HS-27A (cell line): ENCODE data around the gene ADAMTS9.
"Not testable (repeated sequence)": the region's sequence is repeated elsewhere in the genome, so short reads cannot be mapped to it uniquely, and the experiment has no call there.

Source experiments
- DNase-seq: peaks from one replicate; pipeline ENCODE4 v3.0.0-alpha.2; 2012; ENCODE audit warnings: low read depth, missing footprints

ADAMTS9 gene

GRCh38 chr3:64575211-64575844 is 112.5 kb downstream of the ADAMTS9 start:
- no peak for DNase-seq

GRCh38 chr3:64574194-64574593 is 113.6 kb downstream of the ADAMTS9 start:
- no peak for DNase-seq

- DNase-seq: no peak
Measured at GRCh38 chr3:64571982-64572381, 115.8 kb downstream of the ADAMTS9 start.

- no peak for DNase-seq
Measured at GRCh38 chr3:64568895-64569517, 118.8 kb downstream of the ADAMTS9 start.

GRCh38 chr3:64566859-64567258 is 120.9 kb downstream of the ADAMTS9 start:
- no peak for DNase-seq

GRCh38 chr3:64563751-64564150 is 124.0 kb downstream of the ADAMTS9 start:
- no peak for DNase-seq

GRCh38 chr3:64561868-64562267 is 125.9 kb downstream of the ADAMTS9 start:
- DNase-seq: no peak

GRCh38 chr3:64561325-64561843 is 126.4 kb downstream of the ADAMTS9 start:
- no peak for DNase-seq

- no peak for DNase-seq
Measured at GRCh38 chr3:64560791-64561190, 127.0 kb downstream of the ADAMTS9 start.

GRCh38 chr3:64559588-64559987 is 128.2 kb downstream of the ADAMTS9 start:
- DNase-seq: no peak

- DNase-seq: no peak
Measured at GRCh38 chr3:64556046-64556445, 131.8 kb downstream of the ADAMTS9 start.

- no peak for DNase-seq
Measured at GRCh38 chr3:64555351-64555750, 132.4 kb downstream of the ADAMTS9 start.

- DNase-seq: no peak
Measured at GRCh38 chr3:64554096-64554920, 133.5 kb downstream of the ADAMTS9 start.

GRCh38 chr3:64552966-64553365 is 134.8 kb downstream of the ADAMTS9 start:
- no peak for DNase-seq

GRCh38 chr3:64552160-64552559 is 135.6 kb downstream of the ADAMTS9 start:
- DNase-seq: no peak

GRCh38 chr3:64551697-64552096 is 136.1 kb downstream of the ADAMTS9 start:
- DNase-seq: no peak

GRCh38 chr3:64550745-64551144 is 137.1 kb downstream of the ADAMTS9 start:
- no peak for DNase-seq

- DNase-seq: no peak
Measured at GRCh38 chr3:64549869-64550268, 137.9 kb downstream of the ADAMTS9 start.

GRCh38 chr3:64548200-64548889 is 139.5 kb downstream of the ADAMTS9 start:
- no peak for DNase-seq

- DNase-seq: no peak
Measured at GRCh38 chr3:64546856-64547255, 140.9 kb downstream of the ADAMTS9 start.

- not testable (repeated sequence) for DNase-seq
Measured at GRCh38 chr3:64545239-64545638, 142.6 kb downstream of the ADAMTS9 start.

- no peak for DNase-seq
Measured at GRCh38 chr3:64541803-64542202, 146.0 kb downstream of the ADAMTS9 start.
